OCI-LY7 (cell line): ENCODE measurements around the gene BRPF3. TPM values are rescaled to one million over a fixed set of nuclear protein-coding genes. Genes with fewer than 3 reads are reported as not detected.

Source experiments
- BruUV-seq: library from RNA; stranded (reverse); fragments of 400-500 nt; replicated peaks from 2 replicates; lab custom pipeline; 2021; lab: Mats Ljungman, UMichigan
- CTCF ChIA-PET: fragments of 300-600 bp; sonication (Branson Sonifier 250); formaldehyde crosslinking; loops from one replicate; lab custom pipeline; 2022; ENCODE audit warnings: antibody characterized with exemption; ENCODE audit not compliant: unreplicated experiment; lab: Charles Lee
- POLR2A ChIA-PET: fragments of 300-600 bp; sonication (Branson Sonifier 250); formaldehyde crosslinking; loops from one replicate; lab custom pipeline; 2022; ENCODE audit warnings: antibody characterized with exemption; lab: Charles Lee
- DNase-seq: peaks from one replicate; pipeline ENCODE4 v3.0.0-alpha.2; 2015; ENCODE audit warnings: low spot score
- H2AFZ ChIP-seq: fragments of 200-600 bp; sonication (generic), shearing (Covaris generic); 2 replicates; pipeline ENCODE4 v1.6.1; 2014; ENCODE audit warnings: mild to moderate bottlenecking, antibody characterized with exemption, low read length, moderate library complexity
- H3K27ac ChIP-seq: fragments of 200-600 bp; sonication (generic); 2 replicates; pipeline ENCODE4 v1.5.1; 2014; ENCODE audit warnings: mixed run types, low read depth, mild to moderate bottlenecking, moderate library complexity, low read length, inconsistent platforms; ENCODE audit not compliant: poor library complexity, severe bottlenecking
- H3K36me3 ChIP-seq: fragments of 200-600 bp; sonication (generic); 2 replicates; pipeline ENCODE4 v1.6.1; 2014; ENCODE audit warnings: mild to moderate bottlenecking, antibody characterized with exemption, low read length, moderate library complexity, mixed read lengths; ENCODE audit not compliant: insufficient read depth
- H3K4me1 ChIP-seq: fragments of 200-600 bp; sonication (generic); 2 replicates; pipeline ENCODE4 v1.5.1; 2014; ENCODE audit warnings: mild to moderate bottlenecking, low read length; ENCODE audit not compliant: insufficient read depth, poor library complexity, severe bottlenecking
- H3K4me2 ChIP-seq: fragments of 200-600 bp; sonication (generic); 2 replicates; pipeline ENCODE4 v1.6.1; 2014; ENCODE audit warnings: mild to moderate bottlenecking, low read length
- H3K4me3 ChIP-seq: fragments of 200-600 bp; sonication (generic); 2 replicates; pipeline ENCODE4 v1.5.1; 2014; ENCODE audit warnings: mild to moderate bottlenecking, low read depth, low read length; ENCODE audit not compliant: poor library complexity, severe bottlenecking
- H3K79me2 ChIP-seq: fragments of 200-600 bp; sonication (generic); 2 replicates; pipeline ENCODE4 v1.6.1; 2016; ENCODE audit warnings: low read depth, mild to moderate bottlenecking, low read length, moderate library complexity, mixed read lengths; ENCODE audit not compliant: insufficient read depth
- H3K9me2 ChIP-seq: fragments of 200-600 bp; sonication (generic); 2 replicates; pipeline ENCODE4 v1.6.1; 2016; ENCODE audit warnings: mild to moderate bottlenecking, low read length, mixed read lengths; ENCODE audit not compliant: insufficient read depth
- H3K9me3 ChIP-seq: fragments of 200-600 bp; sonication (generic); 2 replicates; pipeline ENCODE4 v1.6.1; 2014; ENCODE audit warnings: mild to moderate bottlenecking, mixed run types, low read length, mixed read lengths
- H4K20me1 ChIP-seq: fragments of 200-600 bp; sonication (generic); 2 replicates; pipeline ENCODE4 v1.6.1; 2014; ENCODE audit warnings: mild to moderate bottlenecking, antibody characterized with exemption, low read length, moderate library complexity, mixed read lengths; ENCODE audit not compliant: insufficient read depth
- EZH2phosphoT487 ChIP-seq: fragments of 200-600 bp; sonication (generic); IDR thresholded peaks from 2 replicates; pipeline ENCODE4 v1.6.1; 2018; ENCODE audit warnings: low read depth, borderline replicate concordance, mild to moderate bottlenecking, mixed run types, antibody characterized with exemption, low read length, moderate library complexity, mixed read lengths
- intact Hi-C: fragments of 100-400 bp; cut with micrococcal nuclease; formaldehyde crosslinking; loops from one replicate; pipeline ENCODE4 v1.10.0; 2022; ENCODE audit not compliant: unreplicated experiment
- total RNA-seq, 2 experiments: library from RNA; depleted of rRNA in 1 of 2; stranded (reverse); fragments of >200 nt in 1 of 2; shearing (Covaris generic) in 1 of 2; gene quantifications; 2 replicates each; pipeline ENCODE4 v1.2.3, GENCODE V29; 2014 to 2022
- TF ChIP-seq, protein P1 (sequence below): fragments of 200-600 bp; sonication (generic); conservative IDR thresholded peaks from 2 replicates; pipeline ENCODE4 v1.5.1; 2014; ENCODE audit warnings: mild to moderate bottlenecking, antibody characterized with exemption, low read length, moderate library complexity, mixed read lengths

The BRPF3 gene
- total RNA-seq, 2 experiments from 2014 or later: 10.4 to 12.0 TPM

DNA sequence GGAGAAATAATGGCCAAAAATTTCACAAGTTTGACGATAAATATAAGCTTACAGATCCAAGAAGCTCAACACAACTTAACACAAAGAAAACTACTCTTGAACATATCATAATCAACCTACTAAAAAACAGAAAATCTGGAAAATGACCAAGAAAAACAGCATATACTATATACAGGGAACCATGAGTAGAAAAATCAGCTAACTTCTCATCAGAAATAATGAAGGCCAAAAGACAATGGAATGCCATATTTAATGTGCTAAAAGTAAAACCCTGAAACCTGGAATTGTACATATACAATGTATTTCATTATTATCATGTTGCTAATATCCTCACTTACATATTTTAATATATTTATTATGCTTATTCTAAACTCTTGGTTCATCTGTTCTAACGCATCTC lies 40.9 kb upstream of the BRPF3 start:
- Histone ChIP-seq H3K36me3 (no peaks in the 10 kb centered on the region), H3K4me2 (no peak overlapping the region), H4K20me1 (no peaks in the 10 kb centered on the region), H3K4me3 (no peak overlapping the region), H3K79me2 (no peaks in the 10 kb centered on the region), H3K9me3 (peaks cover 9% of the 10 kb centered on the region; the same call in 1 of the 2 replicates), H3K4me1 (no peaks in the 10 kb centered on the region), H3K27ac (no peak overlapping the region), H2AFZ (no peak overlapping the region), H3K9me2 (no peaks in the 10 kb centered on the region)
- no peak for TF ChIP-seq EZH2phosphoT487
- TF ChIP-seq, protein P1, sequence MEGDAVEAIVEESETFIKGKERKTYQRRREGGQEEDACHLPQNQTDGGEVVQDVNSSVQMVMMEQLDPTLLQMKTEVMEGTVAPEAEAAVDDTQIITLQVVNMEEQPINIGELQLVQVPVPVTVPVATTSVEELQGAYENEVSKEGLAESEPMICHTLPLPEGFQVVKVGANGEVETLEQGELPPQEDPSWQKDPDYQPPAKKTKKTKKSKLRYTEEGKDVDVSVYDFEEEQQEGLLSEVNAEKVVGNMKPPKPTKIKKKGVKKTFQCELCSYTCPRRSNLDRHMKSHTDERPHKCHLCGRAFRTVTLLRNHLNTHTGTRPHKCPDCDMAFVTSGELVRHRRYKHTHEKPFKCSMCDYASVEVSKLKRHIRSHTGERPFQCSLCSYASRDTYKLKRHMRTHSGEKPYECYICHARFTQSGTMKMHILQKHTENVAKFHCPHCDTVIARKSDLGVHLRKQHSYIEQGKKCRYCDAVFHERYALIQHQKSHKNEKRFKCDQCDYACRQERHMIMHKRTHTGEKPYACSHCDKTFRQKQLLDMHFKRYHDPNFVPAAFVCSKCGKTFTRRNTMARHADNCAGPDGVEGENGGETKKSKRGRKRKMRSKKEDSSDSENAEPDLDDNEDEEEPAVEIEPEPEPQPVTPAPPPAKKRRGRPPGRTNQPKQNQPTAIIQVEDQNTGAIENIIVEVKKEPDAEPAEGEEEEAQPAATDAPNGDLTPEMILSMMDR: no peak
- no TSS peak for BruUV-seq
- DNase-seq: no peak
- POLR2A ChIA-PET: interaction anchor here (0.6 to 0.7 kb wide), 2 partner anchors 15 to 1125 kb away, joined by 3 read pairs; no protein-coding TSS in a partner anchor
- intact Hi-C loops: no loop called here
- CTCF ChIA-PET: interaction anchor here (0.6 kb wide), 1 partner anchor 349 kb away, joined by 4 read pairs; no protein-coding TSS in a partner anchor

DNA sequence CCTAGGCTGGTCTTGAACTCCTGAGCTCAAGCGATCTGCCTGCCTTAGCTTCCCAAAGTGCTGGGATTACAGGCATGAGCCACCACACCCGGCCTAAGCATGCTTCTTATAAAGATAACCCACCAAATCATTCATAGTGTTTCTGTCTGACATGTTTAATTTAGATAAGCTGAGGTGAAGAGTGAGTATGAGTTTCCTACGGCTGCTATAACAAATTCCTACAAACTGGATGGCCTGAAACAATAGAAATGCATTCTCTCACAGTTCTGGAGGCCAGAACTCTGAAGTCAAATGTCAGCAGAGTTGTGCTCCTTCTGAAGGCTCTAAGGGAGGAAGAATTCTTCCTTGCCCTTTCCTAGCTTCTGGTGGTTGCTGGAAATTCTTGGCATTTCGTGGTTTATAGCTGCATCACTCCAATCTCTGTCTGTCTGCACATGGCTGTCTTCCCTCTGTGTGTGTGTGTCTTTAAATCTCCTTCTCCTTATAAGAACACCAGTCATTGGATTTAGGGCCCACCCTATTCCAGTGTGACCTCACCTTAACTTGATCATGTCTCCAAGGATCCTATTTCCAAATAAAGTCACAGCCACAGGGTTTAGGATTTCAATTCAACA lies 36.3 kb upstream of the BRPF3 start:
- ChIA-PET CTCF (no interaction called here), POLR2A (no interaction called here)
- no peak for TF ChIP-seq EZH2phosphoT487
- TF ChIP-seq, protein P1: no peak
- H3K4me2 ChIP-seq: no peak overlapping the region
- no peaks in the 10 kb centered on the region for H3K4me1 ChIP-seq
- no peaks in the 10 kb centered on the region for H3K79me2 ChIP-seq
- H3K9me2 ChIP-seq: no peaks in the 10 kb centered on the region
- H3K36me3 ChIP-seq: no peaks in the 10 kb centered on the region
- H3K4me3 ChIP-seq: no peak overlapping the region
- no peak for DNase-seq
- no peaks in the 10 kb centered on the region for H4K20me1 ChIP-seq
- no peak overlapping the region for H3K27ac ChIP-seq
- no peak overlapping the region for H2AFZ ChIP-seq
- intact Hi-C loops: no loop called here
- no TSS peak for BruUV-seq
- peaks cover 9% of the 10 kb centered on the region; the same call in 1 of the 2 replicates for H3K9me3 ChIP-seq
